K562 (cell line): ENCODE data around the gene MAN1B1.

Experiments
- CTCF ChIP-seq, 3 experiments: IDR thresholded peaks in 2 of 3; conservative IDR thresholded peaks in 1 of 3; 2 replicates each; pipeline ENCODE4 v1.5.1; 2011 to 2012; ENCODE audit warnings: low read length in 3 of 3, mild to moderate bottlenecking in 3 of 3, control low read depth in 2 of 3, improper control_type of control experiment in 1 of 3, inconsistent platforms in 1 of 3, low read depth in 1 of 3, mixed read lengths in 1 of 3, moderate library complexity in 1 of 3; ENCODE audit not compliant: insufficient read depth in 2 of 3
- EGR1 ChIP-seq: fragments of 450-650 bp; conservative IDR thresholded peaks from 2 replicates; pipeline ENCODE4 v1.6.1; 2017; ENCODE audit warnings: mild to moderate bottlenecking
- GMEB1 ChIP-seq: fragments of 250-450 bp; sonication (Bioruptor Pico); IDR thresholded peaks from 2 replicates; pipeline ENCODE4 v1.4.0; 2020; ENCODE audit warnings: mild to moderate bottlenecking
- RFX7 ChIP-seq: fragments of 250-450 bp; sonication (Bioruptor Pico); IDR thresholded peaks from 2 replicates; pipeline ENCODE4 v1.5.1; 2021; ENCODE audit warnings: mild to moderate bottlenecking
- SREBF2 ChIP-seq: sonication (generic); formaldehyde crosslinking; IDR thresholded peaks from 2 replicates; pipeline ENCODE4 v1.4.0; 2020; ENCODE audit warnings: mild to moderate bottlenecking, missing genetic modification reagents
- TAF9B ChIP-seq: fragments of 450-650 bp; IDR thresholded peaks from 2 replicates; pipeline ENCODE4 v1.6.1; 2018; ENCODE audit warnings: mild to moderate bottlenecking; ENCODE audit not compliant: partially characterized antibody
- TCF3 ChIP-seq: sonication (generic); formaldehyde crosslinking; IDR thresholded peaks from 2 replicates; pipeline ENCODE4 v1.4.0; 2020; ENCODE audit warnings: mild to moderate bottlenecking, missing genetic modification reagents
- ZNF384 ChIP-seq: IDR thresholded peaks from 2 replicates; pipeline ENCODE4 v1.6.1; 2012; ENCODE audit warnings: low read depth, low read length, improper control_type of control experiment
- ZNF639 ChIP-seq, 2 experiments: fragments of 200-800 bp in 1 of 2; sonication (Bioruptor generic) in 1 of 2; sonication (generic) in 1 of 2; formaldehyde crosslinking in 1 of 2; IDR thresholded peaks in 1 of 2; conservative IDR thresholded peaks in 1 of 2; 2 replicates each; pipeline versions ENCODE4 v1.5.0 to v1.6.1; 2016 to 2020; ENCODE audit warnings: missing compliant biosample characterization in 1 of 2, missing genetic modification characterization in 1 of 2, missing genetic modification reagents in 1 of 2

GRCh38 chr9:137136881-137137607 is 50.3 kb downstream of the MAN1B1 start:
- TF ChIP-seq CTCF (IDR thresholded peaks at IDR 0.05 in 2 of 3, conservative IDR thresholded peaks at IDR 0.05 in 1 of 3; ENCODE audit: insufficient read depth in 2 of 3, low read depth in 1 of 3, low read length in 3 of 3): no peak
- TF ChIP-seq SREBF2 (CRISPR knock-in tag): no peak
- no peak for TF ChIP-seq TCF3 (CRISPR knock-in tag)
- no peak for TF ChIP-seq ZNF639 (CRISPR knock-in tag; conservative IDR thresholded peaks at IDR 0.05 in 1 of 2, IDR thresholded peaks at IDR 0.05 in 1 of 2)
- no peak for TF ChIP-seq GMEB1 (CRISPR knock-in tag)
- TF ChIP-seq ZNF384: no peak
- TF ChIP-seq TAF9B: no peak
- no peak for TF ChIP-seq RFX7
- TF ChIP-seq EGR1: no peak
